ENCODE measurements around the gene GNAO1. TPM values are rescaled to one million over a fixed set of nuclear protein-coding genes. Genes with fewer than 3 reads are reported as not detected.

Gene GNAO1
- total and polyA plus RNA-seq, 2 of the 13 experiments (the other 11 are each of a cell fraction or from before 2014, with no cell fraction given) = not detected

GRCh38 chr16:56356276-56357240, 165.3 kb downstream of the GNAO1 start (continued):
- TF ChIP-seq HNF1B (CRISPR knock-in tag; IDR thresholded peaks at IDR 0.05) (0 out of 2 replicates have a peak, but pooled peaks have one; percentile 65), PPARG (CRISPR knock-in tag; conservative IDR thresholded peaks at IDR 0.05) (no peak), SP4 (CRISPR knock-in tag; IDR thresholded peaks at IDR 0.05) (peak; percentile 64; the same call in 1 of the 2 replicates), ZNF879 (CRISPR knock-in tag; IDR thresholded peaks at IDR 0.05) (no peak), HNRNPL (IDR thresholded peaks at IDR 0.05; ENCODE audit: low read depth, low read length) (no peak)
- TF ChIP-seq, protein P1, sequence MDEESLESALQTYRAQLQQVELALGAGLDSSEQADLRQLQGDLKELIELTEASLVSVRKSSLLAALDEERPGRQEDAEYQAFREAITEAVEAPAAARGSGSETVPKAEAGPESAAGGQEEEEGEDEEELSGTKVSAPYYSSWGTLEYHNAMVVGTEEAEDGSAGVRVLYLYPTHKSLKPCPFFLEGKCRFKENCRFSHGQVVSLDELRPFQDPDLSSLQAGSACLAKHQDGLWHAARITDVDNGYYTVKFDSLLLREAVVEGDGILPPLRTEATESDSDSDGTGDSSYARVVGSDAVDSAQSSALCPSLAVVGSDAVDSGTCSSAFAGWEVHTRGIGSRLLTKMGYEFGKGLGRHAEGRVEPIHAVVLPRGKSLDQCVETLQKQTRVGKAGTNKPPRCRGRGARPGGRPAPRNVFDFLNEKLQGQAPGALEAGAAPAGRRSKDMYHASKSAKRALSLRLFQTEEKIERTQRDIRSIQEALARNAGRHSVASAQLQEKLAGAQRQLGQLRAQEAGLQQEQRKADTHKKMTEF (CRISPR knock-in tag; IDR thresholded peaks at IDR 0.05) = peak; percentile 79; the same call in 1 of the 2 replicates
- TF ChIP-seq, protein P2, sequence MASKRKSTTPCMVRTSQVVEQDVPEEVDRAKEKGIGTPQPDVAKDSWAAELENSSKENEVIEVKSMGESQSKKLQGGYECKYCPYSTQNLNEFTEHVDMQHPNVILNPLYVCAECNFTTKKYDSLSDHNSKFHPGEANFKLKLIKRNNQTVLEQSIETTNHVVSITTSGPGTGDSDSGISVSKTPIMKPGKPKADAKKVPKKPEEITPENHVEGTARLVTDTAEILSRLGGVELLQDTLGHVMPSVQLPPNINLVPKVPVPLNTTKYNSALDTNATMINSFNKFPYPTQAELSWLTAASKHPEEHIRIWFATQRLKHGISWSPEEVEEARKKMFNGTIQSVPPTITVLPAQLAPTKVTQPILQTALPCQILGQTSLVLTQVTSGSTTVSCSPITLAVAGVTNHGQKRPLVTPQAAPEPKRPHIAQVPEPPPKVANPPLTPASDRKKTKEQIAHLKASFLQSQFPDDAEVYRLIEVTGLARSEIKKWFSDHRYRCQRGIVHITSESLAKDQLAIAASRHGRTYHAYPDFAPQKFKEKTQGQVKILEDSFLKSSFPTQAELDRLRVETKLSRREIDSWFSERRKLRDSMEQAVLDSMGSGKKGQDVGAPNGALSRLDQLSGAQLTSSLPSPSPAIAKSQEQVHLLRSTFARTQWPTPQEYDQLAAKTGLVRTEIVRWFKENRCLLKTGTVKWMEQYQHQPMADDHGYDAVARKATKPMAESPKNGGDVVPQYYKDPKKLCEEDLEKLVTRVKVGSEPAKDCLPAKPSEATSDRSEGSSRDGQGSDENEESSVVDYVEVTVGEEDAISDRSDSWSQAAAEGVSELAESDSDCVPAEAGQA (IDR thresholded peaks at IDR 0.05; ENCODE audit: low read depth) = peak; percentile 10; the same call in 1 of the 2 replicates
- TF ChIP-seq, protein P2 (CRISPR knock-in tag; IDR thresholded peaks at IDR 0.05; ENCODE audit: borderline replicate concordance) = no peak
- TF ChIP-seq, protein P3, sequence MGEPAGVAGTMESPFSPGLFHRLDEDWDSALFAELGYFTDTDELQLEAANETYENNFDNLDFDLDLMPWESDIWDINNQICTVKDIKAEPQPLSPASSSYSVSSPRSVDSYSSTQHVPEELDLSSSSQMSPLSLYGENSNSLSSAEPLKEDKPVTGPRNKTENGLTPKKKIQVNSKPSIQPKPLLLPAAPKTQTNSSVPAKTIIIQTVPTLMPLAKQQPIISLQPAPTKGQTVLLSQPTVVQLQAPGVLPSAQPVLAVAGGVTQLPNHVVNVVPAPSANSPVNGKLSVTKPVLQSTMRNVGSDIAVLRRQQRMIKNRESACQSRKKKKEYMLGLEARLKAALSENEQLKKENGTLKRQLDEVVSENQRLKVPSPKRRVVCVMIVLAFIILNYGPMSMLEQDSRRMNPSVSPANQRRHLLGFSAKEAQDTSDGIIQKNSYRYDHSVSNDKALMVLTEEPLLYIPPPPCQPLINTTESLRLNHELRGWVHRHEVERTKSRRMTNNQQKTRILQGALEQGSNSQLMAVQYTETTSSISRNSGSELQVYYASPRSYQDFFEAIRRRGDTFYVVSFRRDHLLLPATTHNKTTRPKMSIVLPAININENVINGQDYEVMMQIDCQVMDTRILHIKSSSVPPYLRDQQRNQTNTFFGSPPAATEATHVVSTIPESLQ (CRISPR knock-in tag; conservative IDR thresholded peaks at IDR 0.05) = no peak
- TF ChIP-seq, protein P4, sequence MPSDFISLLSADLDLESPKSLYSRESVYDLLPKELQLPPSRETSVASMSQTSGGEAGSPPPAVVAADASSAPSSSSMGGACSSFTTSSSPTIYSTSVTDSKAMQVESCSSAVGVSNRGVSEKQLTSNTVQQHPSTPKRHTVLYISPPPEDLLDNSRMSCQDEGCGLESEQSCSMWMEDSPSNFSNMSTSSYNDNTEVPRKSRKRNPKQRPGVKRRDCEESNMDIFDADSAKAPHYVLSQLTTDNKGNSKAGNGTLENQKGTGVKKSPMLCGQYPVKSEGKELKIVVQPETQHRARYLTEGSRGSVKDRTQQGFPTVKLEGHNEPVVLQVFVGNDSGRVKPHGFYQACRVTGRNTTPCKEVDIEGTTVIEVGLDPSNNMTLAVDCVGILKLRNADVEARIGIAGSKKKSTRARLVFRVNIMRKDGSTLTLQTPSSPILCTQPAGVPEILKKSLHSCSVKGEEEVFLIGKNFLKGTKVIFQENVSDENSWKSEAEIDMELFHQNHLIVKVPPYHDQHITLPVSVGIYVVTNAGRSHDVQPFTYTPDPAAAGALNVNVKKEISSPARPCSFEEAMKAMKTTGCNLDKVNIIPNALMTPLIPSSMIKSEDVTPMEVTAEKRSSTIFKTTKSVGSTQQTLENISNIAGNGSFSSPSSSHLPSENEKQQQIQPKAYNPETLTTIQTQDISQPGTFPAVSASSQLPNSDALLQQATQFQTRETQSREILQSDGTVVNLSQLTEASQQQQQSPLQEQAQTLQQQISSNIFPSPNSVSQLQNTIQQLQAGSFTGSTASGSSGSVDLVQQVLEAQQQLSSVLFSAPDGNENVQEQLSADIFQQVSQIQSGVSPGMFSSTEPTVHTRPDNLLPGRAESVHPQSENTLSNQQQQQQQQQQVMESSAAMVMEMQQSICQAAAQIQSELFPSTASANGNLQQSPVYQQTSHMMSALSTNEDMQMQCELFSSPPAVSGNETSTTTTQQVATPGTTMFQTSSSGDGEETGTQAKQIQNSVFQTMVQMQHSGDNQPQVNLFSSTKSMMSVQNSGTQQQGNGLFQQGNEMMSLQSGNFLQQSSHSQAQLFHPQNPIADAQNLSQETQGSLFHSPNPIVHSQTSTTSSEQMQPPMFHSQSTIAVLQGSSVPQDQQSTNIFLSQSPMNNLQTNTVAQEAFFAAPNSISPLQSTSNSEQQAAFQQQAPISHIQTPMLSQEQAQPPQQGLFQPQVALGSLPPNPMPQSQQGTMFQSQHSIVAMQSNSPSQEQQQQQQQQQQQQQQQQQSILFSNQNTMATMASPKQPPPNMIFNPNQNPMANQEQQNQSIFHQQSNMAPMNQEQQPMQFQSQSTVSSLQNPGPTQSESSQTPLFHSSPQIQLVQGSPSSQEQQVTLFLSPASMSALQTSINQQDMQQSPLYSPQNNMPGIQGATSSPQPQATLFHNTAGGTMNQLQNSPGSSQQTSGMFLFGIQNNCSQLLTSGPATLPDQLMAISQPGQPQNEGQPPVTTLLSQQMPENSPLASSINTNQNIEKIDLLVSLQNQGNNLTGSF (CRISPR knock-in tag; IDR thresholded peaks at IDR 0.05) = 0 out of 2 replicates have a peak, but pooled peaks have one; percentile 50

Data from HepG2 (cell line).